Endothelial cell of umbilical vein (primary cell): Measurements from ENCODE around the gene CFAP99. TPM values are rescaled to one million over a fixed set of nuclear protein-coding genes. Genes with fewer than 3 reads are reported as not detected.

Experiments
- BruUV-seq: library from RNA; stranded (reverse); fragments of 400-500 nt; replicated peaks from 2 replicates; lab custom pipeline; 2021; lab: Mats Ljungman, UMichigan
- CTCF ChIA-PET: fragments of 300-600, 350-600 bp; sonication (Branson Sonifier 250); formaldehyde crosslinking; loops from one replicate; lab custom pipeline; 2021; ENCODE audit warnings: antibody characterized with exemption, inconsistent platforms; lab: Charles Lee
- POLR2A ChIA-PET: fragments of 300-600, 350-600 bp; sonication (Branson Sonifier 250); formaldehyde crosslinking; loops from one replicate; lab custom pipeline; 2021; ENCODE audit warnings: antibody characterized with exemption, inconsistent platforms; lab: Charles Lee
- DNase-seq: peaks from one replicate; pipeline ENCODE4 v3.0.0-alpha.2; 2011; ENCODE audit warnings: low read depth, low spot score
- FAIRE-seq: peaks from 2 replicates; lab custom pipeline; 2011; peaks lifted over from hg19 to GRCh38; lab: Jason Lieb, UNC
- H2AFZ ChIP-seq: 2 replicates; pipeline ENCODE4 v1.6.0; 2012; ENCODE audit warnings: low read depth, low read length, control low read depth, inconsistent platforms
- H3K27ac ChIP-seq: 2 replicates; pipeline ENCODE4 v1.5.1; 2011; ENCODE audit warnings: low read depth, mild to moderate bottlenecking, control low read depth, low read length, moderate library complexity; ENCODE audit not compliant: insufficient read depth
- H3K27me3 ChIP-seq, 2 experiments: 2 replicates each; pipeline versions ENCODE4 v1.6.0 to v1.6.1; 2011; ENCODE audit warnings: low read length in 2 of 2, mixed read lengths in 1 of 2; ENCODE audit not compliant: control insufficient read depth in 2 of 2, insufficient read depth in 2 of 2
- H3K36me3 ChIP-seq, 2 experiments: 2 replicates in 1 of 2; 3 replicates in 1 of 2; pipeline ENCODE4 v1.5.1; 2011; ENCODE audit warnings: low read length in 2 of 2, mild to moderate bottlenecking in 1 of 2, moderate library complexity in 1 of 2; ENCODE audit not compliant: control insufficient read depth in 2 of 2, insufficient read depth in 2 of 2; ENCODE audit errors: extremely low read depth in 1 of 2
- H3K4me1 ChIP-seq: 3 replicates; pipeline ENCODE4 v1.5.1; 2011; ENCODE audit warnings: mild to moderate bottlenecking, low read length; ENCODE audit not compliant: control insufficient read depth, insufficient read depth; ENCODE audit errors: extremely low read depth
- H3K4me2 ChIP-seq: 2 replicates; pipeline ENCODE4 v1.6.1; 2011; ENCODE audit warnings: low read length, control low read depth, mixed read lengths; ENCODE audit not compliant: insufficient read depth
- H3K4me3 ChIP-seq, 3 experiments: fragments of 200-600 bp in 1 of 3; sonication (generic), shearing (Covaris generic) in 1 of 3; replicated peaks in 1 of 3; 2 replicates each; pipeline ENCODE4 v1.5.1; 2011 to 2016; ENCODE audit warnings: control low read depth in 3 of 3, low read length in 3 of 3, mild to moderate bottlenecking in 2 of 3, inconsistent platforms in 1 of 3, low read depth in 1 of 3, moderate library complexity in 1 of 3; ENCODE audit not compliant: insufficient read depth in 1 of 3
- H3K79me2 ChIP-seq: 2 replicates; pipeline ENCODE4 v1.6.0; 2012; ENCODE audit warnings: low read length, inconsistent platforms; ENCODE audit not compliant: control insufficient read depth, insufficient read depth
- H3K9ac ChIP-seq: replicated peaks from 2 replicates; pipeline ENCODE3; 2011; ENCODE audit warnings: low read length, control low read depth; ENCODE audit not compliant: insufficient read depth; ENCODE audit errors: extremely low read depth
- H3K9me1 ChIP-seq: replicated peaks from 3 replicates; pipeline ENCODE4 v1.6.0; 2011; ENCODE audit warnings: mild to moderate bottlenecking, low read length; ENCODE audit not compliant: control insufficient read depth, insufficient read depth; ENCODE audit errors: extremely low read depth
- H3K9me3 ChIP-seq: replicated peaks from 2 replicates; pipeline ENCODE4 v1.5.1; 2012; ENCODE audit warnings: low read length, inconsistent platforms; ENCODE audit not compliant: control insufficient read depth, insufficient read depth
- H4K20me1 ChIP-seq: replicated peaks from 2 replicates; pipeline ENCODE3; 2011; ENCODE audit warnings: mild to moderate bottlenecking, low read length; ENCODE audit not compliant: control insufficient read depth, insufficient read depth; ENCODE audit errors: extremely low read depth
- EZH2 ChIP-seq: IDR thresholded peaks from 2 replicates; pipeline ENCODE4 v1.6.1; 2012; ENCODE audit warnings: borderline replicate concordance, low read depth, mild to moderate bottlenecking, moderate library complexity, low read length, inconsistent platforms; ENCODE audit not compliant: severe bottlenecking
- FOS ChIP-seq: IDR thresholded peaks from 2 replicates; pipeline ENCODE4 v1.6.1; 2011; ENCODE audit warnings: mild to moderate bottlenecking, low read length, moderate library complexity, borderline replicate concordance; ENCODE audit not compliant: insufficient read depth
- GATA2 ChIP-seq: IDR thresholded peaks from 2 replicates; pipeline ENCODE4 v1.7.0; 2011; ENCODE audit warnings: low read depth, mild to moderate bottlenecking, moderate library complexity, mixed read lengths, low read length; ENCODE audit not compliant: insufficient read length, insufficient read depth
- JUN ChIP-seq: IDR thresholded peaks from 2 replicates; pipeline ENCODE4 v1.6.1; 2011; ENCODE audit warnings: borderline replicate concordance, low read depth; ENCODE audit not compliant: insufficient read length, insufficient read depth
- MYC ChIP-seq: IDR thresholded peaks from one replicate; pipeline ENCODE4 v1.6.1; 2011; ENCODE audit warnings: mild to moderate bottlenecking, low read depth, low read length
- POLR2A ChIP-seq: IDR thresholded peaks from 2 replicates; pipeline ENCODE4 v1.6.1; 2012; ENCODE audit warnings: low read depth, mild to moderate bottlenecking, control low read depth, low read length
- POLR2AphosphoS5 ChIP-seq: IDR thresholded peaks from 2 replicates; pipeline ENCODE4 v1.6.1; 2012; ENCODE audit warnings: low read depth, mild to moderate bottlenecking, control low read depth, low read length, moderate library complexity; ENCODE audit not compliant: insufficient read depth
- dilution Hi-C: fragments of 300-500 bp; cut with MboI; formaldehyde crosslinking; loops from one replicate; pipeline ENCODE4 v1.15.0; 2019; ENCODE audit warnings: low sequenced_read_pairs; ENCODE audit not compliant: extremely low pct_ligation_motif_present
- intact Hi-C: fragments of 100-400 bp; cut with micrococcal nuclease; formaldehyde crosslinking; loops from one replicate; pipeline ENCODE4 v1.10.0; 2022
- polyA plus RNA-seq, 4 experiments: library from polyadenylated mRNA; depleted of rRNA in 3 of 4; stranded (reverse) in 3 of 4; unstranded in 1 of 4; fragments of >200 nt; gene quantifications; 2 replicates each; pipeline versions ENCODE4 v1.2.1 to v1.2.3, GENCODE V29; 2011 to 2012; ENCODE audit warnings: missing spikeins in 1 of 4
- total RNA-seq: library from RNA; stranded (reverse); gene quantifications from 2 replicates; pipeline ENCODE4 v1.2.3, GENCODE V29; 2021
- TF ChIP-seq, protein P1 (sequence below): IDR thresholded peaks from 2 replicates; pipeline ENCODE4 v1.6.1; 2011; ENCODE audit not compliant: insufficient read depth, insufficient read length
- TF ChIP-seq, protein P2 (sequence below), 2 donors: IDR thresholded peaks; 1 replicate in 1 of 2; 2 replicates in 1 of 2; pipeline ENCODE4 v1.5.1; 2011; ENCODE audit warnings: low read length in 2 of 2, mild to moderate bottlenecking in 2 of 2, moderate library complexity in 2 of 2, control low read depth in 1 of 2, inconsistent platforms in 1 of 2, low read depth in 1 of 2; ENCODE audit not compliant: insufficient read depth in 1 of 2; ENCODE audit errors: extremely low read depth in 1 of 2

Gene CFAP99
- total and polyA plus RNA-seq, 2 donors (not counting 3 experiments of a cell fraction or from before 2014, with no cell fraction given), result 0.03 TPM; not detected in 1

DNA sequence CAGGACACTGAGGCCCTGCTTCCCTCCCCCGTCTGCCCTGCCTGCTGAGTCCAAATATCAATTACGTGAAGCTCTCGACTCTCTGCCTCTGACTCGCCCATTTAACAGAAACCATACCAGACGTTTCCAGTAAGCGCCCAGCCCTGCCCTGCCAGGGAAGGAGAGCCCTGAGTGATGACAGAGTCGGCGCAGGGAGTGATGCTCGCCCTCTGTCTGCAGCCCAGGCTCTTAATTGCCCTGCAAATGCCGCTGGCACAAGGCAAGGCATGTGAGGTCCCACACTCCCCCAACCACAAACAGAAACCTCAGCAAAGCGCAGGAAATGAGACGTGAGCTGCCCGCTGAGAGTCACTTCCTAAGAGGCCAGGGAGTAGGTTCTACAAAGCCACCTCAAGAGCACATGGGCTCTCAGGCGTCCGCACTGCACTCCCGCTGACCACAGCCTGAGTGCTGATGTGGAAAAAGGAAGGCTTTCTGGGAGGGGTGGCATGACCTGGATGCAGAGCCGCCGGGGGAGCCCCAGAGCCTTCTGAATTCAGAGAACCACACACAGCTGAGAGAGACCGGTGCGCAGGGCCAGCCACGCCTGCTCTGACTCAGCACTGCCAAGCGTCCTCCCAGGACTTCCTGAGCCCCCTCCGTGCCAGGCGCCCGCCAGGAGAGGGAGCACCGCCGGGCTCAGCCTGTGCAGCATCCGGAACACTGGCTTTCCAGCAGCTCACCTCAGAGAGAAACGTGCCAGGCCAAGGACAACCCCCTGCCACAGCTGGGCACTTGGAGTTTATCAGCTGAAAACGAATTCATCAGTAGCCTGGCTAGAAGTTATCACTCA is 5.7 kb upstream of the CFAP99 start:
- FAIRE-seq (peak; percentile 98), DNase-seq (peak; percentile 96)
- Histone ChIP-seq H3K4me1 (peaks cover 43% of the 10 kb centered on the region), H3K27me3 (no peaks in the 10 kb centered on the region), H3K79me2 (peaks cover 47% of the 10 kb centered on the region), H3K9me1 (no peaks in the 10 kb centered on the region), H3K4me2 (peak overlapping the region; percentile 52), H4K20me1 (no peaks in the 10 kb centered on the region), H3K36me3 (no peaks in the 10 kb centered on the region), H2AFZ (peak overlapping the region; percentile 10), H3K9ac (peak overlapping the region; percentile 66), H3K4me3 (peak overlapping the region in 2 of 3 experiments; percentile 18 to 22), H3K27ac (peak overlapping the region; percentile 77), H3K9me3 (no peaks in the 10 kb centered on the region)
- dilution Hi-C loops, result no loop called here
- TF ChIP-seq MYC (no peak), FOS (peak; percentile 86), GATA2 (no peak), EZH2 (no peak), POLR2A (no peak), JUN (peak; percentile 8), POLR2AphosphoS5 (peak; percentile 80)
- TF ChIP-seq, protein P1, sequence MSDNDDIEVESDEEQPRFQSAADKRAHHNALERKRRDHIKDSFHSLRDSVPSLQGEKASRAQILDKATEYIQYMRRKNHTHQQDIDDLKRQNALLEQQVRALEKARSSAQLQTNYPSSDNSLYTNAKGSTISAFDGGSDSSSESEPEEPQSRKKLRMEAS, result peak; percentile 50
- TF ChIP-seq, protein P2, sequence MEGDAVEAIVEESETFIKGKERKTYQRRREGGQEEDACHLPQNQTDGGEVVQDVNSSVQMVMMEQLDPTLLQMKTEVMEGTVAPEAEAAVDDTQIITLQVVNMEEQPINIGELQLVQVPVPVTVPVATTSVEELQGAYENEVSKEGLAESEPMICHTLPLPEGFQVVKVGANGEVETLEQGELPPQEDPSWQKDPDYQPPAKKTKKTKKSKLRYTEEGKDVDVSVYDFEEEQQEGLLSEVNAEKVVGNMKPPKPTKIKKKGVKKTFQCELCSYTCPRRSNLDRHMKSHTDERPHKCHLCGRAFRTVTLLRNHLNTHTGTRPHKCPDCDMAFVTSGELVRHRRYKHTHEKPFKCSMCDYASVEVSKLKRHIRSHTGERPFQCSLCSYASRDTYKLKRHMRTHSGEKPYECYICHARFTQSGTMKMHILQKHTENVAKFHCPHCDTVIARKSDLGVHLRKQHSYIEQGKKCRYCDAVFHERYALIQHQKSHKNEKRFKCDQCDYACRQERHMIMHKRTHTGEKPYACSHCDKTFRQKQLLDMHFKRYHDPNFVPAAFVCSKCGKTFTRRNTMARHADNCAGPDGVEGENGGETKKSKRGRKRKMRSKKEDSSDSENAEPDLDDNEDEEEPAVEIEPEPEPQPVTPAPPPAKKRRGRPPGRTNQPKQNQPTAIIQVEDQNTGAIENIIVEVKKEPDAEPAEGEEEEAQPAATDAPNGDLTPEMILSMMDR (IDR thresholded peaks at IDR 0.05; ENCODE audit: extremely low read depth in 1 of 2, insufficient read depth in 1 of 2, low read depth in 1 of 2, low read length in 2 of 2), result peak; percentile 49 to 69
- CTCF ChIA-PET, result interaction anchor here (0.6 to 2.3 kb wide), 16 partner anchors 9 to 455 kb away, joined by 3 to 9 read pairs (median 4); partner anchors contain the start of gene MXD4
- POLR2A ChIA-PET, result interaction anchor here (1.1 kb wide), 1 partner anchor 10 kb away, joined by 3 read pairs; no protein-coding TSS in a partner anchor
- TSS peak; percentile 81 for BruUV-seq
- intact Hi-C loops, result loop anchor here (1.0 to 10.0 kb wide), 4 partner anchors 56 to 552 kb away; partner anchors contain the start of genes GRK4, HAUS3, MXD4 and NOP14
